HAP-1 (cell line): ENCODE data around the gene PLAC9.
"Not testable (repeated sequence)": the region's sequence is repeated elsewhere in the genome, so short reads cannot be mapped to it uniquely, and the experiment has no call there.

Experiments used
- DNase-seq, 2 experiments: peaks; one replicate each; pipeline ENCODE4 v3.0.0-alpha.2; 2016 to 2020; ENCODE audit warnings: low spot score in 2 of 2
- H3K27me3 ChIP-seq: fragments of 250-450 bp; sonication (Bioruptor Pico); 2 replicates; pipeline ENCODE4 v1.5.1; 2020; ENCODE audit warnings: low read depth, mild to moderate bottlenecking, moderate library complexity
- H3K36me3 ChIP-seq: fragments of 250-450 bp; sonication (Bioruptor Pico); replicated peaks from 2 replicates; pipeline ENCODE4 v1.5.1; 2020; ENCODE audit warnings: mild to moderate bottlenecking
- H3K4me1 ChIP-seq: fragments of 250-450 bp; sonication (Bioruptor Pico); 2 replicates; pipeline ENCODE4 v1.5.1; 2020; ENCODE audit warnings: mild to moderate bottlenecking
- H3K4me3 ChIP-seq: fragments of 250-450 bp; sonication (Bioruptor Pico); 2 replicates; pipeline ENCODE4 v1.5.1; 2020; ENCODE audit warnings: mild to moderate bottlenecking, moderate library complexity
- H3K9me3 ChIP-seq: fragments of 250-450 bp; sonication (Bioruptor Pico); 2 replicates; pipeline ENCODE4 v1.5.1; 2020; ENCODE audit warnings: mild to moderate bottlenecking, moderate library complexity
- in situ Hi-C: fragments of 300-500 bp; cut with MboI; formaldehyde crosslinking; loops from 3 replicates; pipeline ENCODE4 v1.14.3; 2020; ENCODE audit warnings: low sequenced_read_pairs, inconsistent platforms, mixed read lengths

Gene PLAC9

DNA sequence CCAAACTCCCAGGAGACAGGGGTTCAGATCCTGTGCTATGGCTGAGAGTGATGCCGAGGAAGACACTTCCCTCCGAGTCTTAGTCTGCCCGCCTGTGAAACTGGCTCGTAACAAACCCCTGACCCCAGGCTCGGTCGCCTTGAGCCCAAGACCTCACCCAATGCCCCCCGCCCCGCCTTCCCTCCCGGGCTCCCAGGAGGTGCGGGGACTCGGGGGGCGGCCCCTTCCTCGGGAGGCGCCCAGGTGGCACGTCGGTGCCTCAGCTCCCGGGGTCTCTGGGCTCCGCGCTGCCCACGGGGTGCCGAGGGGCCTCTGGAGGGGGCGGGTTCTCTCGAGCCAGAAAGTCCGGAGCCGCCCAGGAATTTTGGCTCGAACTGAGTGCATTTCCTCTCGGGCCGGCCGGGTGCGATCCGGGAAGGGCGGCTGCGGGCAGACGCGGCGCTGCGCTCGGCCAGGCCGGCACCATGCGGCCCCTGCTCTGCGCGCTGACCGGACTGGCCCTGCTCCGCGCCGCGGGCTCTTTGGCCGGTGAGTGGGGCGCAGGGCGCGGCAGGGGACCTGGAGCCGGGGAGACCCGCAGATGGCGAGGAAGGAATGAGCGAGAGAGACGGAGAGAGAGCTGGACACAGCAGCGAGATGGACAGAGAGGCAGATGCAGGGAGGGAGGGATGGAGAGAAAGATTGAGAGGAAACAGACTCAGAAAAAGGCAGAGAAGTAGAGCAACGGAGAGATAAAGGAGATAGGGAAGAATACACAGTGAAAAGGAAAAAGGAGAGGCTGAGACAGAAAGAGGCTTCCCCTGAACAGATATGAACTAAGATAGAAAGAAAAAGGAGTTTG, at the start of gene PLAC9:
Gene PLAC9 (plus strand): TSS at position 432 of the 841 bp plus-strand sequence. CDS start 33 bp downstream, at position 465.
- no peaks in the 10 kb centered on the region for H3K9me3 ChIP-seq
- H3K4me3 ChIP-seq: no peak within 1 kb of the TSS
- H3K27me3 ChIP-seq: no peaks in the 10 kb centered on the region
- H3K4me1 ChIP-seq: no peaks in the 10 kb centered on the region
- DNase-seq: peak in 1 of 2 experiments; percentile 19
- in situ Hi-C loops: no loop called here
- no peaks in the 10 kb centered on the region for H3K36me3 ChIP-seq

DNA sequence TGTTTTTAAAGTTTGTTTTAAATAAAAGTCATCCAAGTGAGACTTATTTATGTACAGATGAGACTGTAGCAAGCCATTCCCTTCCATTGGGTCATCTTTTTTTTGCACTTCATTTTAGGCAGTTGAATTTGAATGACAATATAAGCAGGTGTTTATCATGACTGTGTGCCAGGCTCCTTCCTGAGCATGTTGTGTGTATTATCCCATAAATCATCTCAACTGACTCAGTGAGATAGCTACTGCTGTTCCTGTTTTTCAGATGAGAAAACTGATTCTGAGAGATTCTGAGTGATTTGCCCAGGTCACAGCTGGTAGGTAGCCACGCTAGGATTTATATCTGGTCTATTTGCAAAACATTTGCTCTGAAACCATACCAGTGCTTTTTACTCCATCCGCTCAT, 42.4 kb upstream of the PLAC9 start:
- no peaks in the 10 kb centered on the region for H3K4me1 ChIP-seq
- in situ Hi-C loops: no loop called here
- no peak for DNase-seq
- no peaks in the 10 kb centered on the region for H3K36me3 ChIP-seq
- H3K9me3 ChIP-seq: no peaks in the 10 kb centered on the region
- no peak overlapping the region for H3K4me3 ChIP-seq
- H3K27me3 ChIP-seq: no peaks in the 10 kb centered on the region

DNA sequence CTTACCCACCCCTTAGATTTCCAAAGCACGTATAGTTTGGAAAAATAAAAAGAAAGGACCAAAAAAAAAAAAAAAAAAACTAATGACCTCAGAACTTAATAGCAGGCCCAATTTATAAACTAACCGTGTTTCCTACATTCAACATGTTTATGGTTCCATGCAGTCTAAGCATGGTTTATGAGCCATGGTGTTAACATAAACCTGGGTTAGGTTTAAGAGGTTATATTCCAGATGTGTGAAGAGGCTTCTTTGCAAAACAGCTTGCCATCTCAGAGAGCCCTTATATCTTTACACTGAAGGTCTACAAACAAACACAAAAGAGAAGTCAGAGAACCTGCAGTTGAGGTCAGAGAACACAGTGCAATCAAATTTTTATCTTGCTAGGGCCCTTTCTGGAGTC, 38.3 kb upstream of the PLAC9 start:
- DNase-seq: no peak
- H3K36me3 ChIP-seq: no peaks in the 10 kb centered on the region
- H3K4me1 ChIP-seq: no peaks in the 10 kb centered on the region
- no peak overlapping the region for H3K4me3 ChIP-seq
- no peaks in the 10 kb centered on the region for H3K9me3 ChIP-seq
- in situ Hi-C loops: no loop called here
- H3K27me3 ChIP-seq: no peaks in the 10 kb centered on the region

DNA sequence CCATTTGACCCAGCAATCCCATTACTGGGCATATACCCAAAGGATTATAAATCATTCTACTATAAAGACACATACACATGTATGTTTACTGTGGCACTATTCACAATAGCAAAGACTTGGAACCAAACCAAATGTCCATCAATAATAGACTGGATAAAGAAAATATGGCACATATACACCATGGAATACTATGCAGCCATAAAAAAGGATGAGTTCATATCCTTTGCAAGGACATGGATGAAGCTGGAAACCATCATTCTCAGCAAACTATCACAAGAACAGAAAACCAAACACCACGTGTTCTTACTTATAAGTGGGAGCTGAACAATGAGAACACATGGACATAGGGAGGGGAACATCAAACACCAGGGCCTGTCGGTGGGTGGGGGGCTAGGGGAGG, 34.3 kb upstream of the PLAC9 start:
- in situ Hi-C loops, H3K36me3 ChIP-seq: not testable (repeated sequence)

DNA sequence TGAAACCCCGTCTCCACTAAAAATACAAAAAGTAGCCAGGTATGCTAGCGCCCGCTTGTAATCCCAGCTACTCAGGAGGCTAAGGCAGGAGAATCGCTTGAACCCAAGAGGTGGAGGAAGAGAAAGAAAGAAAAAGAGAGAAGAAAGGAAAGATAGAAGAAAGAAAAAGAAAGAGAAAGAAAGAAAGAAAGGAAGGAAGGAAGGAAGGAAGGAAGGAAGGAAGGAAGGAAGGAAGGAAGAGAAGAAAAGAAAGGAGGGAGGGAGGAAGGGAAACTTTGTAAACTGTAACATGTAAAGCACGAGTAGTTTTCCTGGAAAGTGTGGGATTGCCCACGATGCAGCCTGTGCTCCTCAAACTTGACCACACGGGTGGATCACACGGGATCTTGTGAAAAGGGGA, 33.2 kb upstream of the PLAC9 start:
- H3K27me3 ChIP-seq, H3K4me1 ChIP-seq, in situ Hi-C loops: not testable (repeated sequence)

More for the DNA sequence above, 34.3 kb upstream of the PLAC9 start:
- H3K4me3 ChIP-seq, H3K9me3 ChIP-seq, H3K27me3 ChIP-seq, H3K4me1 ChIP-seq, DNase-seq: not testable (repeated sequence)

GRCh38 chr10:80100116-80100515, 32.4 kb upstream of the PLAC9 start:
- Histone ChIP-seq H3K4me3 (no peak overlapping the region), H3K36me3 (no peaks in the 10 kb centered on the region), H3K9me3 (no peaks in the 10 kb centered on the region), H3K4me1 (no peaks in the 10 kb centered on the region), H3K27me3 (no peaks in the 10 kb centered on the region)
- DNase-seq: no peak
- in situ Hi-C loops: no loop called here

More for the DNA sequence above, 33.2 kb upstream of the PLAC9 start:
- H3K9me3 ChIP-seq, H3K36me3 ChIP-seq, H3K4me3 ChIP-seq, DNase-seq: not testable (repeated sequence)

GRCh38 chr10:80100861-80101695, 31.5 kb upstream of the PLAC9 start:
- Histone ChIP-seq H3K36me3 (no peaks in the 10 kb centered on the region), H3K4me1 (peaks cover 9% of the 10 kb centered on the region), H3K27me3 (no peaks in the 10 kb centered on the region), H3K4me3 (no peak overlapping the region), H3K9me3 (no peaks in the 10 kb centered on the region)
- in situ Hi-C loops: no loop called here
- DNase-seq: no peak

GRCh38 chr10:80104066-80104926, 28.2 kb upstream of the PLAC9 start:
- Histone ChIP-seq H3K27me3 (no peaks in the 10 kb centered on the region), H3K4me1 (peaks cover 21% of the 10 kb centered on the region), H3K9me3 (no peaks in the 10 kb centered on the region), H3K36me3 (no peaks in the 10 kb centered on the region), H3K4me3 (no peak overlapping the region)
- no peak for DNase-seq
- in situ Hi-C loops: no loop called here

- Histone ChIP-seq H3K27me3 (no peaks in the 10 kb centered on the region), H3K9me3 (no peaks in the 10 kb centered on the region), H3K36me3 (no peaks in the 10 kb centered on the region), H3K4me3 (no peak overlapping the region), H3K4me1 (peaks cover 24% of the 10 kb centered on the region)
- DNase-seq: peak; percentile 11 to 57
- in situ Hi-C loops: no loop called here
These were observed 23.8 kb upstream of the PLAC9 start for GRCh38 chr10:80108576-80109239.

GRCh38 chr10:80110986-80111385, 21.5 kb upstream of the PLAC9 start:
- Histone ChIP-seq H3K4me1 (peaks cover 16% of the 10 kb centered on the region), H3K27me3 (no peaks in the 10 kb centered on the region), H3K9me3 (no peaks in the 10 kb centered on the region), H3K4me3 (no peak overlapping the region), H3K36me3 (no peaks in the 10 kb centered on the region)
- DNase-seq: no peak
- in situ Hi-C loops: no loop called here

- Histone ChIP-seq H3K4me1 (no peaks in the 10 kb centered on the region), H3K4me3 (no peak overlapping the region), H3K36me3 (no peaks in the 10 kb centered on the region), H3K9me3 (no peaks in the 10 kb centered on the region), H3K27me3 (no peaks in the 10 kb centered on the region)
- in situ Hi-C loops: no loop called here
- no peak for DNase-seq
These were observed 13.9 kb upstream of the PLAC9 start for GRCh38 chr10:80118669-80119068.

GRCh38 chr10:80122110-80122710, 10.3 kb upstream of the PLAC9 start:
- no peak overlapping the region for H3K4me3 ChIP-seq
- no peaks in the 10 kb centered on the region for H3K36me3 ChIP-seq
- no peak for DNase-seq
- no peaks in the 10 kb centered on the region for H3K4me1 ChIP-seq
- H3K9me3 ChIP-seq: no peaks in the 10 kb centered on the region
- H3K27me3 ChIP-seq: no peaks in the 10 kb centered on the region
- in situ Hi-C loops: no loop called here

DNA sequence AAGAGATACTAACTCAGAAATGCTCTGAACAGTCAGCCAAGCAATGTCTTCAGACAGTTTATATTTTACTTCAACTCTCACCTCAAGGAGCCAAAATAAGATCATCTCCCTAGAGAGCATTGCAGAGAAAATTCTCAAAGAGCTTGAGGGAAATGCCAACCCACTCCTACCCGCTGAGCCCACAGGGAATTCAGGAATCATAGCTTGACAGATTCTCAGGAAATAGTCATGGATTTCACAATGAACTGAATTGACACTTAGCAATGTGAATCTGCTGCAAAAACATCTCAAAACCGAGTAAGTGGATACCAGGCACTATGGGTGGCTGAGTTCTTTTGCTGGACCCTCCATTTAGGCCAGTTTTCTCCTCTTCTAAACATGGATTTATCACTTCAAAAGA, 9.8 kb upstream of the PLAC9 start:
- Histone ChIP-seq H3K9me3 (no peaks in the 10 kb centered on the region), H3K27me3 (no peaks in the 10 kb centered on the region), H3K4me1 (no peaks in the 10 kb centered on the region), H3K36me3 (no peaks in the 10 kb centered on the region), H3K4me3 (no peak overlapping the region)
- DNase-seq: no peak
- in situ Hi-C loops: no loop called here
